H9 (cell line): Measurements from ENCODE around the gene GPR156. TPM values are rescaled to one million over a fixed set of nuclear protein-coding genes. Genes with fewer than 3 reads are reported as not detected.

ENCODE experiments used
- DNase-seq: peaks from one replicate; pipeline ENCODE4 v3.0.0-alpha.2; 2017
- H2AFZ ChIP-seq: one replicate; pipeline ENCODE4 v1.6.1; 2013; ENCODE audit warnings: mild to moderate bottlenecking, low read length, control low read depth, moderate library complexity
- H2AK5ac ChIP-seq: 2 replicates; pipeline ENCODE4 v1.6.1; 2013; ENCODE audit warnings: low read length, control low read depth, mixed read lengths; ENCODE audit not compliant: insufficient read length
- H2BK120ac ChIP-seq: one replicate; pipeline ENCODE4 v1.6.1; 2013; ENCODE audit warnings: low read depth, mild to moderate bottlenecking, low read length, control low read depth, inconsistent platforms; ENCODE audit not compliant: poor library complexity, severe bottlenecking
- H2BK12ac ChIP-seq: 2 replicates; pipeline ENCODE4 v1.6.1; 2013; ENCODE audit warnings: low read length, control low read depth, mixed read lengths, low read depth; ENCODE audit not compliant: insufficient read length
- H2BK15ac ChIP-seq: 2 replicates; pipeline ENCODE4 v1.6.1; 2013; ENCODE audit warnings: low read depth, low read length, control low read depth
- H2BK20ac ChIP-seq: one replicate; pipeline ENCODE4 v1.6.1; 2013; ENCODE audit warnings: low read depth, mild to moderate bottlenecking, low read length, control low read depth, inconsistent platforms; ENCODE audit not compliant: poor library complexity, severe bottlenecking
- H2BK5ac ChIP-seq: 2 replicates; pipeline ENCODE4 v1.6.1; 2013; ENCODE audit warnings: low read length, control low read depth, mixed read lengths; ENCODE audit not compliant: insufficient read length
- H3K14ac ChIP-seq: 2 replicates; pipeline ENCODE4 v1.6.1; 2013; ENCODE audit warnings: low read length, control low read depth; ENCODE audit not compliant: insufficient read depth
- H3K18ac ChIP-seq: 2 replicates; pipeline ENCODE4 v1.6.1; 2013; ENCODE audit warnings: low read depth, mild to moderate bottlenecking, mixed read lengths, low read length, control low read depth; ENCODE audit not compliant: insufficient read length
- H3K23ac ChIP-seq: 2 replicates; pipeline ENCODE4 v1.6.1; 2013; ENCODE audit warnings: low read length, control low read depth, mixed read lengths, low read depth; ENCODE audit not compliant: insufficient read length
- H3K23me2 ChIP-seq: 2 replicates; pipeline ENCODE4 v1.6.1; 2013; ENCODE audit warnings: low read depth, mild to moderate bottlenecking, mixed read lengths, low read length, control low read depth; ENCODE audit not compliant: insufficient read length, poor library complexity, severe bottlenecking
- H3K27ac ChIP-seq: 2 replicates; pipeline ENCODE4 v1.5.1; 2013; ENCODE audit warnings: low read length, control low read depth, mixed read lengths, low read depth; ENCODE audit not compliant: insufficient read length
- H3K27me3 ChIP-seq: 2 replicates; pipeline ENCODE4 v1.6.1; 2013; ENCODE audit warnings: low read length, control low read depth, inconsistent platforms; ENCODE audit not compliant: insufficient read depth
- H3K4ac ChIP-seq: 2 replicates; pipeline ENCODE4 v1.6.1; 2013; ENCODE audit warnings: low read depth, mild to moderate bottlenecking, control low read depth, inconsistent platforms, low read length, moderate library complexity
- H3K4me1 ChIP-seq: 2 replicates; pipeline ENCODE4 v1.6.1; 2013; ENCODE audit warnings: low read length, control low read depth, inconsistent platforms; ENCODE audit not compliant: insufficient read depth
- H3K4me2 ChIP-seq: 2 replicates; pipeline ENCODE4 v1.6.1; 2013; ENCODE audit warnings: low read length, control low read depth, mixed read lengths; ENCODE audit not compliant: insufficient read length, insufficient read depth
- H3K56ac ChIP-seq: 2 replicates; pipeline ENCODE4 v1.6.1; 2013; ENCODE audit warnings: low read depth, mild to moderate bottlenecking, mixed read lengths, low read length, control low read depth; ENCODE audit not compliant: insufficient read length
- H3K79me1 ChIP-seq: 2 replicates; pipeline ENCODE4 v1.6.1; 2013; ENCODE audit warnings: low read depth, mild to moderate bottlenecking, moderate library complexity, low read length, control low read depth, inconsistent platforms; ENCODE audit not compliant: insufficient read depth, poor library complexity, severe bottlenecking
- H3K79me2 ChIP-seq: 2 replicates; pipeline ENCODE4 v1.6.1; 2013; ENCODE audit warnings: low read length, control low read depth, inconsistent platforms; ENCODE audit not compliant: insufficient read depth
- H3K9ac ChIP-seq: 2 replicates; pipeline ENCODE4 v1.6.1; 2013; ENCODE audit warnings: low read length, control low read depth, mixed read lengths; ENCODE audit not compliant: insufficient read length; ENCODE audit errors: extremely low read depth
- H3K9me3 ChIP-seq: one replicate; pipeline ENCODE4 v1.6.1; 2013; ENCODE audit warnings: low read depth, low read length, inconsistent platforms; ENCODE audit not compliant: control insufficient read depth
- H3T11ph ChIP-seq: one replicate; pipeline ENCODE4 v1.6.1; 2013; ENCODE audit warnings: mild to moderate bottlenecking, low read length, control low read depth, inconsistent platforms
- H4K20me1 ChIP-seq: one replicate; pipeline ENCODE4 v1.6.1; 2013; ENCODE audit not compliant: control insufficient read depth, insufficient read length, insufficient read depth
- H4K5ac ChIP-seq: 2 replicates; pipeline ENCODE4 v1.6.1; 2013; ENCODE audit warnings: low read depth, mild to moderate bottlenecking, mixed read lengths, low read length, control low read depth; ENCODE audit not compliant: insufficient read length
- H4K8ac ChIP-seq: replicated peaks from 2 replicates; pipeline ENCODE4 v1.6.1; 2013; ENCODE audit warnings: low read length, control low read depth, mixed read lengths, low read depth; ENCODE audit not compliant: insufficient read length
- H4K91ac ChIP-seq: 2 replicates; pipeline ENCODE4 v1.6.1; 2013; ENCODE audit warnings: low read depth, mild to moderate bottlenecking, moderate library complexity, mixed read lengths, low read length, control low read depth; ENCODE audit not compliant: insufficient read length
- H3K27ac Mint-ChIP-seq, 3 experiments: 2 replicates in 2 of 3; 3 replicates in 1 of 3; pipeline ENCODE4 v1.8.0; 2020 to 2021; ENCODE audit warnings: mixed read lengths in 3 of 3, mild to moderate bottlenecking in 1 of 3, moderate library complexity in 1 of 3
- H3K27me3 Mint-ChIP-seq: 2 replicates; pipeline ENCODE4 v1.8.0; 2021; ENCODE audit warnings: low read depth, mild to moderate bottlenecking, moderate library complexity, mixed read lengths
- H3K36me3 Mint-ChIP-seq, 3 experiments: 2 replicates in 2 of 3; 3 replicates in 1 of 3; pipeline ENCODE4 v1.8.0; 2020 to 2021; ENCODE audit warnings: low read depth in 3 of 3, mixed read lengths in 3 of 3; ENCODE audit not compliant: insufficient read depth in 1 of 3
- H3K4me1 Mint-ChIP-seq, 2 experiments: 2 replicates each; pipeline ENCODE4 v1.8.0; 2020; ENCODE audit warnings: mixed read lengths in 2 of 2
- H3K4me3 Mint-ChIP-seq, 2 experiments: 2 replicates in 1 of 2; 3 replicates in 1 of 2; pipeline ENCODE4 v1.8.0; 2020 to 2021; ENCODE audit warnings: mild to moderate bottlenecking in 2 of 2, mixed read lengths in 2 of 2, moderate library complexity in 1 of 2
- H3K9me3 Mint-ChIP-seq, 2 experiments: 2 replicates in 1 of 2; 3 replicates in 1 of 2; pipeline ENCODE4 v1.8.0; 2020; ENCODE audit warnings: mild to moderate bottlenecking in 2 of 2, mixed read lengths in 2 of 2, moderate library complexity in 1 of 2
- CTCF ChIP-seq: fragments of 200-600 bp; sonication (generic); conservative IDR thresholded peaks from 3 replicates; pipeline ENCODE4 v1.8.0; 2021; ENCODE audit warnings: antibody characterized with exemption, mild to moderate bottlenecking
- total RNA-seq: library from RNA; stranded (reverse); gene quantifications from 2 replicates; pipeline ENCODE4 v1.2.1, GENCODE V29; 2021

Gene GPR156
- total RNA-seq, 1 experiment from 2014 or later = 1.8 TPM

DNA sequence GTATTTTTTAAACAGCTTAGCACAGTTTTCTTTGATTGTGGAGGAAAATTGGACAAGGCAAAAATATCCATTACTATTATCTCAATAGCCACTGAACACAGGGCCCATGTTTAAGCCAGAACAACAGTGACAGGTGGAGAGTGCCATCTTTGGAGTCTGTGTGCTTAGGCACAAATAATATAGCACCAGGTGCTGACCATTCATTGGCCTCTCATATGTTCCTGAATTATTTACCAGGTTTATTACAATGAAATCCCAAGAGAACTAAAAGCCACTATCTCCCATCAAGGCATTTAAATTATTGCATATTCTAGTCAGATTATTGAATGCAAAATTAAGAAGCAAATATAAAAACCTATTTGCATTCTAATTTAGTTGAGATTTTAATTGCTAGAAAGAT lies 39.6 kb downstream of the GPR156 start:
- no peak overlapping the region for H3K14ac ChIP-seq
- H3K4me1 ChIP-seq = no peaks in the 10 kb centered on the region
- Mint-ChIP-seq H3K4me3 (no peak overlapping the region), H3K27me3 (no peaks in the 10 kb centered on the region; the same call in none of the 2 replicates), H3K4me1 (peaks cover 3 to 4% of the 10 kb centered on the region in 2 experiments; a peak in 1 of 4 replicates), H3K27ac (no peak overlapping the region), H3K36me3 (no peaks in the 10 kb centered on the region), H3K9me3 (no peaks in the 10 kb centered on the region)
- no peak overlapping the region for H3K23ac ChIP-seq
- H2BK5ac ChIP-seq = no peak overlapping the region
- no peak overlapping the region for H3K56ac ChIP-seq
- no peak overlapping the region for H3K9ac ChIP-seq
- no peak overlapping the region for H2AFZ ChIP-seq
- no peak overlapping the region for H2BK120ac ChIP-seq
- H3T11ph ChIP-seq = no peak overlapping the region
- H4K8ac ChIP-seq = no peak overlapping the region
- no peak overlapping the region for H2BK20ac ChIP-seq
- H4K91ac ChIP-seq = no peak overlapping the region
- H2BK12ac ChIP-seq = no peak overlapping the region
- H4K20me1 ChIP-seq = no peaks in the 10 kb centered on the region
- H3K9me3 ChIP-seq = no peaks in the 10 kb centered on the region
- H2AK5ac ChIP-seq = no peak overlapping the region
- no peak overlapping the region for H3K27ac ChIP-seq
- H4K5ac ChIP-seq = no peak overlapping the region
- H3K27me3 ChIP-seq = no peaks in the 10 kb centered on the region
- no peak overlapping the region for H3K4me2 ChIP-seq
- TF ChIP-seq CTCF = no peak
- H3K79me1 ChIP-seq = no peaks in the 10 kb centered on the region
- no peak overlapping the region for H3K18ac ChIP-seq
- DNase-seq = no peak
- no peaks in the 10 kb centered on the region for H3K79me2 ChIP-seq
- no peaks in the 10 kb centered on the region for H3K23me2 ChIP-seq
- H2BK15ac ChIP-seq = no peak overlapping the region
- no peak overlapping the region for H3K4ac ChIP-seq
